ENCODE data around the gene ID2.
A peak's percentile ranks its signal among the peaks of the same experiment; 100 is the strongest.

The ID2 gene

GRCh38 chr2:8671176-8671575 is 10.7 kb upstream of the ID2 start:
- DNase-seq = no peak

GRCh38 chr2:8671802-8672201 is 10.1 kb upstream of the ID2 start:
- no peak for DNase-seq

GRCh38 chr2:8672940-8673339 is 8.9 kb upstream of the ID2 start:
- DNase-seq = no peak

GRCh38 chr2:8673381-8673780 is 8.5 kb upstream of the ID2 start:
- no peak for DNase-seq

DNA sequence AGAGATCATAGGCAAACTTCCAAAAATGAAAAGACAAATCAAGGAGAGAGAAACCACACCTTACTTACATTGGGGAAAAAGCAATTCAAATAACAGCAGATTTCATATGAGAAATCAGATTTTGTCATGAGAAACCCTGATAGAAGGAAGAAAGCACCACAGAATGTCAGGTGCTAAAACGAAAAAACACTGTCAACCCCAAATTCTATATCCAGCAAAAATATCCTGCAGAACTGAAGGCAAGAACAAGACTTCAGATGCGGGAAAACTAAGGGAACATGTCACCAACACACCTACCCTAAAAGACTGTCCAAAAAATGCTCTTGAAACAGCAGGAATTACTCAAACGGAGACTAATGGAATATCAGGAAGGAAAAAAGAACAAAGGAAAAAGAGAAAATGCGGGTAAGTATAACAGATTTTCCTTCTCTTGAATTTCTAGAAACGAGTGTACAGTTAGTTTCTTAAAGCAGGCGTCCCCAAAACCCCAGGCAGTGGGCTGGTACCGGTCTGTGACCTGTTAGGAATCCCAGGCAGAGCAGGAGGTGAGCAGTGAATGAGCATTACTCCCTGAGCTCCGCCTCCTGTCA is 7.3 kb upstream of the ID2 start:
- DNase-seq = no peak

DNA sequence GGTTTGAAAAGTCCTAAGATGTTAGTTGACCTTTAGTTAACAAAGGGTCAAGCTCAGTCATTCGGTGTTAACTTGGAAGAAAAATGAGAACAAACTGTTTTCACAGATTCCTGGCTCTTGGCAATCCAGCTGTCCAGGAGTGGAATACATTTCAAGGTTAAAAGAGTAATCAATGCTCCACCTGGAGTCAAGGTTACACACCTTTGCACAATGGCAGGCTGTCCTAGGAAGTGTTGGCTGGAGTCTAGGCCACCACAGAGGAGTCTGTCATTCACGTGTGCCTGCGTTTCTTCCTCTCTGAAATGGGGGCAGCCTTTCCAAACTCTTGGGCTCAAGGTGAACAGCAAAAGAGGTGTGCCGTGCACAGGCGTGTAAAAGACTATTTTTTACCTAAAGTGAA is 6.3 kb upstream of the ID2 start:
- no peak for DNase-seq

GRCh38 chr2:8676191-8676920 is 5.5 kb upstream of the ID2 start:
- DNase-seq = no peak

GRCh38 chr2:8676921-8677645 is 4.8 kb upstream of the ID2 start:
- DNase-seq = no peak

GRCh38 chr2:8677646-8678592 is 3.9 kb upstream of the ID2 start:
- peak; percentile 26 for DNase-seq

- DNase-seq = peak; percentile 83
Measured at GRCh38 chr2:8678731-8679566, 2.9 kb upstream of the ID2 start.

DNA sequence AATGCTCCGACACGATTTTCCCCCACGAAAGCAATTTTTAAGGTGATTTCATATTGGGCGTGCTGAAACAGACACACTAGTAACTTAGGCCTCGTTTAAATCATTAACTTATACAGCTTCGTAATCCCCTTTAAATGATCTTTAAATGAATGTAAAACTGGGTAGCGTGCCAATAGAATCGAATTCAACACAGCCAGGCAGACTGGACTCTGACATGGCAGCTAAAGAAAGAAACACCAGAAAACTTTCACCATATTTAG is 2.4 kb upstream of the ID2 start:
- DNase-seq = no peak

- DNase-seq = no peak
Measured at GRCh38 chr2:8679827-8680731, 1.8 kb upstream of the ID2 start.

- peak; percentile 75 for DNase-seq
Measured at GRCh38 chr2:8680822-8681760, 765 bp upstream of the ID2 start.

DNA sequence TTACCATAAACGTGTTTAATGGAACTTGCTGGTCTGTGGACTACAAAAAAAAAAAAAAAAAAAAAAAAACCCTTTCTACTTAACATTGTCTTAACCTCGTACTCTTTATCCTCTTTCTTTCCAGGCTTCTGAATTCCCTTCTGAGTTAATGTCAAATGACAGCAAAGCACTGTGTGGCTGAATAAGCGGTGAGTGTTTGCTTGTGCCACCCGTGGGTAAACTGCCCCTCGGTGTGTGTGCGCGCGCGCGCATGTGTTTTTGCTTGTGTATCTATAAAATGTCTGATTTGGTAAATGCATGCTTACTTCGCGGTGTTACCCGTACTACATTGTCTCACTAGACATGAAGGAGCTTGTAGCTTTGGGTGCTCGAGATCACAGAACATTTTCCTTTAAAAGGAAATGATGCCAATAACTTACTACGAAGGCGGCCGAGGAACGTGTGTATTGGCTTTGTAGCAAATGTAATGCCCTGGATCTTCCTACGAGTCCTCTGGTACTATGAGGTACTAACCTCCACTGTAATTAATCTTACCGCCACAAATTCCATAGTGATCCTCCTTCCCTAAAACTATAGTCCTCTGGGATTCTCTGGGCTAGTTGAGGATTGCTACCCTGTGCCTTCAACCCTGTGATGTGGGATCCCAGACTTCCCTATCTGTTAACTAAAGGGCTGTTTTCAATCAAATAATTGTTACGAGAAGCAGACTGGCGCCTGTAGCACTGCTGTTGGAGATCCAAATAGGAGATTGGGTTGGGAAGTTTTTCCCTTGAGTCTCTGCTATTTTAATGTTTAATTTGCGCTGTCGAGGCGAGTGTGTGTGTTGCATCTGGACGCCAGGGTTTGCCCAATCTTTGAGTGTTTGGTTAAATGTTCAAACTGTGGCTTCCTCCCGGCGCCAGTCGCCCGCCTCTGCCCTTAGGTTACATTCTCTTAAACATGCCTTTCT is 1.1 kb downstream of the ID2 start:
- DNase-seq = peak; percentile 51

- DNase-seq = peak; percentile 46
Measured at GRCh38 chr2:8684540-8684877, 2.7 kb downstream of the ID2 start.

DNA sequence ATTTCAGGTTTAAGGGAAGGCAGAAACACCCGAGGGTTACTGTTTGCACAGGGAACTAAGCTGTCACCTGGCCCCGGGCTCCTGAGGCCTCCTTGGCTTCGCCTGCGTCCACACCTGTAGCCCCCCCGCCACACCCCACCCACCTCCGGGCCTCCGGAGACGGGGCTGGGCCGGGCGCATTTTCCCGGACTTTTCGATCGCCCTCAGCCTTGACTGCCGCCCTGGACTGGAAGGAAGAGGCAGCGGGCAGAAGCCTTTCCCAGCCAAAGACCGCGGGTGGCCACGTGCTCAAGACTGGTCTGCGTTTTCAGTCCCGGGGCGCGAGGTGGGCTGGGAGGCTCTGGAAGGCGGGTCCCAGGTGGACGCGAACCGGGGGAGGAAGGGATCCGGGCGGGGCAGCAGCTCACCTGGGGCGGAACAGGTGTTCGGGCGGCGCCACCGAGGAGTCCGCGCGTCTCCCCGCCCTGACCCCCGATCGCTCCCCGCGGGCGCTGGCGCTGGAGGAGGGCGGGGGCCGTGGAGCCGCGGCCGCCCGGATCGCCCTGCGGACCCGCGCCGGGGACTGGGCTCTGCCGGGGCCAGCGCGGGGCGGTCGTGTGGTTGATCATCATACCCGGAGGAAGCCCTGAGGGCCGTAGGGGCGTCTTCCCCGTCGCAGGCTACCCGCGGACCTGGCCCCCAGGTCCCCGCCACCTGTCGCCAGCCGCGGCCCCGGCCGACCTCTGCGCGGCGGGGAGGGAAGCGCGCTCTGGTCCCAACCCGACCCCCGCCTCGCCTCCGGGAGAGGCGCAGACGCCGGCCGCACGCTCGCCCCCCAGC is 3.2 kb downstream of the ID2 start:
- peak; percentile 24 for DNase-seq

DNA sequence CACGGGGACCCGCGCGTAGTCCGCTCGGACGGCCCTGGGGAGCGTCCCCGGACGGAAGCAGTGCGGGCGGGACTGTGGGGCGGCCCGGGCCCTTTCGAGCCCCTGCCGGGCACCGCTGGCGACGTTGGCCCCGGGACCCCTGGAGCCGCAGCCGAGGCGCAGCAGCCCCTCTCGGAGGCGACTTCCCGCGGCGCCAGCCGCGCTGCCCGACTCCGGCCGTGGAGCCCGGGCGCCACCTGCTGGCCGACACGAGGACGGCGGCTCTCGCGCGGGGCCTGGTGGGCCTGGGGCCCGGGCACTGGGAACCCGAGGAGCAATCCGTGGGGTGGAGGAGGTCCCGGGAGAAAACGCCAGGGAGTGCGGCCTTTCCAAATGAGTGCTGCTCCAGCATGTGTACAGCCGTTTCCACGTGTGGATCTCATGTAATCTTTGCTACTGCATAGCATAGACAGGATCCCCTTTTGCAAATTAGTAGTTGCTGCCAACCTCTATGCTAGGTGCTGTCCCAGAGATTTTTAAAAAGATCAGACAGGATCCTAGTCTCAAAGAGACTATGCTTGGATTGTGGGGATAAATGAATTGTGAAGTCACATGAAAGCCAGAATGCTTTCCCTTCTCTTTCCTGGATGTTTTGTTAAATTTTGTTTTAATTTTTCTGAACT is 4.0 kb downstream of the ID2 start:
- peak; percentile 63 for DNase-seq

Data from CD4-positive, alpha-beta T cell treated with Interleukin-4 for 4 hours (primary cell).